Omental fat pad (tissue), 4 donors: ENCODE results near the gene DMRT1. TPM values are rescaled to one million over a fixed set of nuclear protein-coding genes. Genes with fewer than 3 reads are reported as not detected.

Source experiments
- ATAC-seq: fragments of 150-250 bp; one replicate; pipeline ENCODE4 v1.9.1; 2016; ENCODE audit warnings: mild to moderate bottlenecking, moderate library complexity; ENCODE audit not compliant: low FRiP score
- DNase-seq: peaks from one replicate; pipeline ENCODE4 v3.0.0-alpha.2; 2019; ENCODE audit warnings: low spot score
- total RNA-seq, 4 donors: library from RNA; depleted of rRNA; stranded (reverse); fragments of >200 nt; gene quantifications; one replicate each; pipeline ENCODE4 v1.1.0, GENCODE V29; 2016
- TF ChIP-seq, protein P1 (sequence below), 3 donors: fragments of 450-650 bp; IDR thresholded peaks; one replicate each; pipeline ENCODE4 v1.5.1; 2016 to 2017; ENCODE audit warnings: antibody characterized with exemption in 3 of 3, mild to moderate bottlenecking in 3 of 3, moderate library complexity in 2 of 3

DMRT1 gene
- total RNA-seq, result not detected

DNA sequence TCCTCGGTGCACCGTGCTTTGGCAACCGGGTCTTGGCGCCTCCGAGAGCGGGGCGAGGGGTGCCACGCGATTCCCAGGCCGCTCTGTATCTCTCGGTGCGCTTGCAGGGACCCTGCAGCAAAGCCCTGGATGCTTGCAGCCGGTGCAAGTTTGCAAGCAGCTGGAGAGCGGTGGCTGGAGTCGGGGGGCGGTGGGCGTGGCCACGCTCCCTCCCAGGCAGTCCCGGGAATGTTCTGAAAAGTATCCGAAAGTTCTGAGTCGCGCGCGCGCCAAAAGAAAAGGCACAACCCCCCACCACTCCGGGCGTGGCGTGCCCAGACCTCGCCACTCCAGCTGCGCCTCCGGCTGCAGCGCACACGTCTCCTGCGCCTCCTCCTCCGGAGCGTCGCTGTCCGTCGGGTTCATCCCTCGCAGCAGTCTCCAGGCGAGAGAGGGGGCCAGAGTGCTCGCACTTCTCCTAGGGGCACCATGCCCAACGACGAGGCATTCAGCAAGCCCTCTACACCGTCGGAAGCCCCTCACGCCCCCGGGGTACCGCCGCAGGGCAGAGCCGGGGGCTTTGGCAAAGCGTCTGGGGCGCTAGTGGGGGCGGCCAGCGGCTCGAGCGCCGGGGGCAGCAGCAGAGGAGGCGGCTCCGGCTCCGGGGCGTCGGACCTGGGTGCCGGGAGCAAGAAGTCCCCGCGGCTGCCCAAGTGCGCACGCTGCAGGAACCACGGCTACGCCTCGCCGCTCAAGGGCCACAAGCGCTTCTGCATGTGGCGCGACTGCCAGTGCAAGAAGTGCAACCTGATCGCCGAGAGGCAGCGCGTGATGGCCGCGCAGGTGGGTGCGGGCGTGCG lies at the start of gene DMRT1:
TSS of gene DMRT1 (plus strand) at position 327 of the 839 bp plus-strand sequence. CDS start at position 469, 142 bp downstream.
- ATAC-seq (no peak), DNase-seq (no peak)
- TF ChIP-seq, protein P1, sequence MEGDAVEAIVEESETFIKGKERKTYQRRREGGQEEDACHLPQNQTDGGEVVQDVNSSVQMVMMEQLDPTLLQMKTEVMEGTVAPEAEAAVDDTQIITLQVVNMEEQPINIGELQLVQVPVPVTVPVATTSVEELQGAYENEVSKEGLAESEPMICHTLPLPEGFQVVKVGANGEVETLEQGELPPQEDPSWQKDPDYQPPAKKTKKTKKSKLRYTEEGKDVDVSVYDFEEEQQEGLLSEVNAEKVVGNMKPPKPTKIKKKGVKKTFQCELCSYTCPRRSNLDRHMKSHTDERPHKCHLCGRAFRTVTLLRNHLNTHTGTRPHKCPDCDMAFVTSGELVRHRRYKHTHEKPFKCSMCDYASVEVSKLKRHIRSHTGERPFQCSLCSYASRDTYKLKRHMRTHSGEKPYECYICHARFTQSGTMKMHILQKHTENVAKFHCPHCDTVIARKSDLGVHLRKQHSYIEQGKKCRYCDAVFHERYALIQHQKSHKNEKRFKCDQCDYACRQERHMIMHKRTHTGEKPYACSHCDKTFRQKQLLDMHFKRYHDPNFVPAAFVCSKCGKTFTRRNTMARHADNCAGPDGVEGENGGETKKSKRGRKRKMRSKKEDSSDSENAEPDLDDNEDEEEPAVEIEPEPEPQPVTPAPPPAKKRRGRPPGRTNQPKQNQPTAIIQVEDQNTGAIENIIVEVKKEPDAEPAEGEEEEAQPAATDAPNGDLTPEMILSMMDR (IDR thresholded peaks at IDR 0.05), result no peak

DNA sequence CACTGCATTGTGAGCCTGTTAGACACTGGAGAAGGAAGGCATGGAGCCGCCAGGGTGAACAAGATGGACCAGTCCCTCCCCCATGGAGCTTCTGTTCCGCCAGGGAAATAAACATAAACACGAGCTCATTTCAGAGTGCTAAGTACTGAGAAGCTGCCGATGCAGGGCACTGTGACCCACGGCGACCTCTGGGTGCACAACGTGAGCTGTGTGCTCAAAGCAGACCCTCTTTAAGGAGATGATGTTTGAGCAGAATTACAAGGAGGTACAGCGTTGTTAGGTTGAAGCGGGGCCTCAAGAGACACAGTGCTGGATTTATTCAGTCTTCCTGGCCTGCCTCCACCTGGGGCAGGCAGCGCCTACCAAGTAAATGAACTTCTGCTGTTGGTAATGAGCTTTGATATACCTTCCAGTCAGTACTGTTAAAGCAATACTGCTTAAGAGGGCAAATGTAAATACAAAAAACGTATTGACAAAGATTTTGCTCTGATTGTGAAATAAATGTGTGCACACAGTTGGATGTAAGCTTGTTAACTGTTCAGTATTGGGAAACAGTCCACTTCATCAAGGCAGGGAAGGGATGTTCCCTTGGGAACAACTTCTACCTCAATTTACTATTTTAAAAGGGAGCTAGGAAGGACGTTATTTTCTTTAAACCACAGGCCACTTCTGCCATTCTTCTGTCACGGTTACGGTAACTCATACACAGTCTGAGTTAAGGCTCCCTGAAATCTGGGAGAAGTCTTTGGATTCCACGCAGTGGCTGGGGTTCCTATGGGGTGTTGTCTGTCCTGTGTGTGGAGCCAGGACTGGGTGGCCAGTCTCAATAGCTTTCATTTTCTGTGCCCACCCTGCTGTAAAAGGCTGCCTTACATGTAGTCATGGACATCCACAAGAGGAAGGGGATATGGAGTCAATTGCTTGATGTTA lies 48.9 kb upstream of the DMRT1 start:
- no peak for ATAC-seq

GRCh38 chr9:794386-794785 lies 47.1 kb upstream of the DMRT1 start:
- TF ChIP-seq, protein P1 (IDR thresholded peaks at IDR 0.05), result no peak
- ATAC-seq (no peak), DNase-seq (no peak)

More for the DNA sequence above, 48.9 kb upstream of the DMRT1 start:
- TF ChIP-seq, protein P1 (IDR thresholded peaks at IDR 0.05), result no peak
- DNase-seq, result no peak

DNA sequence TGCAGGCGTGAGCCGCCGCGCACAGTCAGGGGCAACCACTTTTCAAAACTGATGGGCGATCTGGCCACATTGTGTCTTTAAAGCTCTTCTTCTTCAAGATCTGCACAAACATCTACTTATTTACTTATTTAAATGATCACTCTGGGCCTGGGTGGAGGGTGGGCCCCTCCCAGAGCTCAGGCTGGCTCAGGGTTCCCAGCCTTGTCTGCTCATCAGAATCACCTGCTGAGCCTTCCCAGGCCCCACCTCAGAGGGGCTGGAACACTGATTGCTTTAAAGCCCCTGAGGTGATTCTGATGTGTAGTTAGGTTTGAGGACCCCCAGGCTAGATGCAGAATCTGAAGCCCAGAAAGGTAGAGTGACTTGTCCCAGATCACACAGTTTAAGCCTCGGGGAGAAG lies 45.6 kb upstream of the DMRT1 start:
- TF ChIP-seq, protein P1 (IDR thresholded peaks at IDR 0.05), result no peak
- ATAC-seq (no peak), DNase-seq (no peak)

DNA sequence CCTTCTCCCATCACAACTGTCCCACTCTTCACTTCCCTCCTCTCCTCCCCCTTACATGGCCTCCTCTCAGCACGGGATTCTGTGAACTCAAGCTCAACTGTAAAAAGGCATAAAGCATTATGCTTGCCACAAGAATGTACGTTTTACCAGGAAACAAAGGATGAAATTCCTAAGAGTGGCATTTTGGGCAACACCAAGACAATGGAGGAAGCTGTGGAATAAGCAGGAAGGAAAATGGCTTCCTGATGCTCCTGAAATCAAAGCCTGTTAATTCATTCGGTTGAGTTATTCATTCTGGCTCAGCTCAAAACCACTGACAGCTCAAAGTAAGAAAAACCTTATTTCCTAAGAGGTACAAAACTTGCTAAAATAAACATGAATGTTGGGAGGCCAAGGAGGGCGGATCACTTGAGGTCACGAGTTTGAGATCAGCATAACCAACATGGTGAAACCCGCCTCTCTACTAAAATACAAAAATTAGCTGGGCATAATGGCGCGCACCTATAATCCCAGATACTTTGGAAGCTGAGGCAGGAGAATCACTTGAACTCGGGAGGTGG lies 40.8 kb upstream of the DMRT1 start:
- TF ChIP-seq, protein P1 (IDR thresholded peaks at IDR 0.05), result no peak
- ATAC-seq (no peak), DNase-seq (no peak)

GRCh38 chr9:801399-802071 lies 40.0 kb upstream of the DMRT1 start:
- no peak for ATAC-seq
- TF ChIP-seq, protein P1 (IDR thresholded peaks at IDR 0.05), result no peak

More at GRCh38 chr9:801399-802071, 40.0 kb upstream of the DMRT1 start:
- DNase-seq, result no peak
